NCI-H2029 (cell line): ENCODE results near the gene ZC3H18.

Experiments used
- DNase-seq: peaks from one replicate; lab custom pipeline; 2025; lab: John Stamatoyannopoulos, UW

ZC3H18 gene

DNA sequence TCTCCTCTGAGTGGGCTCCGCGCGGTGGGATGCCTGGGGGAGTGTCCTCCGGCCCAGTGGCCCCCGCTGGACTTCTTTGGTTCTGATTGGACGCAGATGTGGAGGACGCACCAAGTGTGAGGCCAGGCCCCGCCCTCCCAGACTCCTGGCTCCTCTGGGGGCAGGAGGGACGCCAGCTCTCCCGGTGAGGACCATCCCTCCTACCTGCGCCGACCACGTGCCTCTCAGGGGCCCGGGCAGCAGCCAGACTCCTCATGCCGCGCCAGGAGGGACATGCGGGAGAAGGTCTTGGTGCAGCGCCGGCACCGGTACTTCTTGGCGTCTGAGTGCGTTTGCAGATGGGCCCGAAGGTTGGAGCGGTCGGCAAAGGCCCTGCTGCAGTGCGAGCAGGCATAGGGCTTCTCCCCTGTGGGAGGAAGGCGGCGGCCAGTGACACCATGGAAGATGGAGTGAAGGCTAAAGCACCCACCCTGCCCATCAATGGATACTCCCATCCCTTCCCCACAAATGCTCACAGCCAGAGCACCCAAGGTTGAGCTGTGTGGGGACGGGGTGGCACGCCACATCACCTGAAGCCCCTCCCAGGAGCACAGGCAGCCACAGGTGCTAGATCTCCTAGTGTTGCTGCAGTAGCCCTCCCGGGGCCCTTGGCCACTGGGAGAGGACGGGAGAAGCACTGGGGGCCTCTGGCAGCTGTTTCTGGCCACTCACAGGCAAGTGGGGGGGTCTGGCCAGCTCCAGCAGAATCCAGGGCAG, 108.2 kb downstream of the ZC3H18 start:
- DNase-seq = no peak

- no peak for DNase-seq
These were observed 110.4 kb downstream of the ZC3H18 start for GRCh38 chr16:88680554-88681083.

DNA sequence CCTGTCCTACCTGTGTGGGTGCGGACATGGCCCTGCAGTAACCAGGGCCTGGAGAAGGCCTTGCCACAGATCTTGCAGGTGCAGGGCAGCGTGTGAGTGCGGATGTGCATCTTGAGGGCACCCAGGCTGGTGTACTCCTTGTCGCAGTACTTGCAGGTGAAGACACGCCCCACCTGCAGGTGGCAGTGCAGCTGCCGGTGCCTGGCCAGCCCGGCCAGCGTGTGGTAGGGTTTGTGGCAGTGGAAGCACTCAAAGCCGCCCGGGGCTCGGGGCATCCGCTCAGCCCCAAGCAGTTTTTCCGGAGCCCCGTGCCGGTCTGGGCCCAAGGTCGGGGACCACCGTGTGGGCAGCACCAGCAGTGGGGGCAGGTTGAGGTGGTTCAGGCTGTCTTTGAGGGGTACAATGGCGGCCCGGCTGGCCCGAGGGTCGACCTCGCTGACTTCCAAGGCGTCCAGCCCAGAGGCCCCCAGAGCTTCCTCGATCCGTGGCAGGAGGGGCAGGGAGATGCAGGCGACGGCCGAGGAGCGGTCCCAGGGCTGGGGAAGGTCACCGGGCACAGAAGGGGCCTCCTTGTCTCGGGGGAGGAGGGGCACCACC, 111.0 kb downstream of the ZC3H18 start:
- DNase-seq = no peak
